Endothelial cell of coronary artery (primary cell): Measurements from ENCODE around the gene LYSMD4. TPM values are rescaled to one million over a fixed set of nuclear protein-coding genes. Genes with fewer than 3 reads are reported as not detected.

Source experiments
- total RNA-seq: library from RNA; depleted of rRNA; stranded (reverse); fragments of >200 nt; gene quantifications from 2 replicates; pipeline ENCODE4 v1.2.3, GENCODE V29; 2014

Gene LYSMD4
- total RNA-seq = 5.3 and 7.9 TPM in 2 replicates

GRCh38 chr15:99733268-99734039, at the start of gene LYSMD4:
Gene LYSMD4, minus strand, starts transcription at chr15:99733437. Its CDS starts 1,438 bp downstream, at chr15:99731999.

Other genes starting within 250 kb of the LYSMD4 start
- 16.2 and 24.6 TPM in 2 replicates for gene MEF2A, start 167.5 kb downstream of the LYSMD4 start, total RNA-seq